ENCODE results near the gene GALR3. TPM values are rescaled to one million over a fixed set of nuclear protein-coding genes. Genes with fewer than 3 reads are reported as not detected.
A peak's percentile ranks its signal among the peaks of the same experiment; 100 is the strongest.

Gene GALR3
- total and polyA plus RNA-seq, 2 experiments from 2014 or later, result not detected

GRCh38 chr22:37802310-37803194, 20.6 kb upstream of the GALR3 start:
- Histone ChIP-seq H3K27me3 (replicated peaks; ENCODE audit: insufficient read depth) (no peaks in the 10 kb centered on the region), H3F3A (ENCODE audit: insufficient read depth) (peaks cover 14% of the 10 kb centered on the region; the same call in 1 of the 2 replicates), H3K9me3 (ENCODE audit: low read depth) (no peaks in the 10 kb centered on the region), H4K20me1 (ENCODE audit: insufficient read depth) (no peaks in the 10 kb centered on the region), H3K9ac (peak overlapping the region; percentile 71), H3K4me1 (ENCODE audit: insufficient read depth) (peaks cover 11% of the 10 kb centered on the region), H2AFZ (peak overlapping the region; percentile 96), H3K36me3 (ENCODE audit: low read depth) (no peaks in the 10 kb centered on the region), H3K9me2 (ENCODE audit: insufficient read depth) (no peaks in the 10 kb centered on the region), H3K4me2 (ENCODE audit: unreplicated experiment) (peak overlapping the region; percentile 96), H3K79me2 (ENCODE audit: insufficient read depth) (0 out of 2 replicates have a peak, but pooled peaks cover 7% of the 10 kb centered on the region), H3K4me3 (peak overlapping the region; percentile 75), H3K27ac (no peak overlapping the region)
- DNase-seq, result peak; percentile 62
- TF ChIP-seq EZH2 (IDR thresholded peaks at IDR 0.05; ENCODE audit: insufficient read depth, poor library complexity, severe bottlenecking) (no peak), EZH2phosphoT487 (IDR thresholded peaks at IDR 0.05; ENCODE audit: insufficient read depth, low read depth) (no peak)
- in situ Hi-C loops (cut with MboI), result no loop called here
- 2 to 3% methylated on average over 39 to 60 of the region's 63 CpGs for WGBS, 2 experiments (ENCODE audit: low coverage in 1 of 2, low lambda C conversion rate in 2 of 2, missing lambda C conversion rate in 2 of 2)

DNA sequence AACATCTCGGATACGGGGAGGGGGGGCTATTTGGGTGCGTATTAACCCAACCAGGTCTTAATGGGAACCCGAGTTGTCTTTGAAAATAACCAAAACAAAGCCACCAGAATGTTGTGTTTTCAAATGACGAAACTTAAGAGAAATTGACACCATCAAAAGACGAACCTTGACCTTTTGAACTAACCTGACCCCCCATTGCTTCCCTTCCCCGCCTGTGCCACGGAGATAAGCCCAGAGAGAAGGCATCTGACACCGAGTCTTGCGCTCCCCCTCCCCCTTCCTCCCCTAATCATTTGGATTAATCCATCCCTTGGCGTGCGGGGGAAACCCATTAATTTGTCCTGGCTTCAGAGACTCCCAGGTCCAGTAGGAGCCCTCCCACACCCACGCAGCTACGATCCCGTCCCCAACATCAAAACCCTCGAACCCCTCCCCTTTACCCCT, 20.0 kb upstream of the GALR3 start:
- H3F3A ChIP-seq (ENCODE audit: insufficient read depth), result peaks cover 14% of the 10 kb centered on the region
- no peaks in the 10 kb centered on the region for H3K9me3 ChIP-seq (ENCODE audit: low read depth)
- 0 out of 2 replicates have a peak, but pooled peaks cover 8% of the 10 kb centered on the region for H3K79me2 ChIP-seq (ENCODE audit: insufficient read depth)
- no peak for DNase-seq
- H3K4me2 ChIP-seq (ENCODE audit: unreplicated experiment), result peak overlapping the region; percentile 96
- H2AFZ ChIP-seq, result peak overlapping the region; percentile 96
- H3K27me3 ChIP-seq (replicated peaks; ENCODE audit: insufficient read depth), result no peaks in the 10 kb centered on the region
- H3K27ac ChIP-seq, result no peak overlapping the region
- in situ Hi-C loops (cut with MboI), result no loop called here
- no peaks in the 10 kb centered on the region for H3K36me3 ChIP-seq (ENCODE audit: low read depth)
- H3K4me1 ChIP-seq (ENCODE audit: insufficient read depth), result peaks cover 11% of the 10 kb centered on the region
- no peaks in the 10 kb centered on the region for H4K20me1 ChIP-seq (ENCODE audit: insufficient read depth)
- no peaks in the 10 kb centered on the region for H3K9me2 ChIP-seq (ENCODE audit: insufficient read depth)
- 44 to 47% methylated on average over 16 of the region's 16 CpGs for WGBS, 2 experiments (ENCODE audit: low coverage in 1 of 2, low lambda C conversion rate in 2 of 2, missing lambda C conversion rate in 2 of 2)
- H3K9ac ChIP-seq, result no peak overlapping the region
- no peak for TF ChIP-seq EZH2 (IDR thresholded peaks at IDR 0.05; ENCODE audit: insufficient read depth, poor library complexity, severe bottlenecking)
- TF ChIP-seq EZH2phosphoT487 (IDR thresholded peaks at IDR 0.05; ENCODE audit: insufficient read depth, low read depth), result no peak
- H3K4me3 ChIP-seq, result peak overlapping the region; percentile 75

- Histone ChIP-seq H3K4me2 (ENCODE audit: unreplicated experiment) (no peak overlapping the region), H4K20me1 (ENCODE audit: insufficient read depth) (no peaks in the 10 kb centered on the region), H3K36me3 (ENCODE audit: low read depth) (no peaks in the 10 kb centered on the region), H2AFZ (peak overlapping the region; percentile 54), H3K27me3 (replicated peaks; ENCODE audit: insufficient read depth) (no peaks in the 10 kb centered on the region), H3K4me3 (no peak overlapping the region), H3K27ac (no peak overlapping the region), H3F3A (ENCODE audit: insufficient read depth) (peaks cover 14% of the 10 kb centered on the region), H3K9me2 (ENCODE audit: insufficient read depth) (no peaks in the 10 kb centered on the region), H3K79me2 (ENCODE audit: insufficient read depth) (peaks cover 14% of the 10 kb centered on the region; the same call in 1 of the 2 replicates), H3K9me3 (ENCODE audit: low read depth) (no peaks in the 10 kb centered on the region), H3K4me1 (ENCODE audit: insufficient read depth) (peaks cover 11% of the 10 kb centered on the region), H3K9ac (peak overlapping the region; percentile 88)
- WGBS, 2 experiments (ENCODE audit: low coverage in 1 of 2, low lambda C conversion rate in 2 of 2, missing lambda C conversion rate in 2 of 2), result 57 to 58% methylated on average over 34 of the region's 34 CpGs
- no peak for DNase-seq
- TF ChIP-seq EZH2phosphoT487 (IDR thresholded peaks at IDR 0.05; ENCODE audit: insufficient read depth, low read depth), result no peak
- no peak for TF ChIP-seq EZH2 (IDR thresholded peaks at IDR 0.05; ENCODE audit: insufficient read depth, poor library complexity, severe bottlenecking)
- in situ Hi-C loops (cut with MboI), result no loop called here
Observed at GRCh38 chr22:37803639-37804351, 19.4 kb upstream of the GALR3 start.

DNA sequence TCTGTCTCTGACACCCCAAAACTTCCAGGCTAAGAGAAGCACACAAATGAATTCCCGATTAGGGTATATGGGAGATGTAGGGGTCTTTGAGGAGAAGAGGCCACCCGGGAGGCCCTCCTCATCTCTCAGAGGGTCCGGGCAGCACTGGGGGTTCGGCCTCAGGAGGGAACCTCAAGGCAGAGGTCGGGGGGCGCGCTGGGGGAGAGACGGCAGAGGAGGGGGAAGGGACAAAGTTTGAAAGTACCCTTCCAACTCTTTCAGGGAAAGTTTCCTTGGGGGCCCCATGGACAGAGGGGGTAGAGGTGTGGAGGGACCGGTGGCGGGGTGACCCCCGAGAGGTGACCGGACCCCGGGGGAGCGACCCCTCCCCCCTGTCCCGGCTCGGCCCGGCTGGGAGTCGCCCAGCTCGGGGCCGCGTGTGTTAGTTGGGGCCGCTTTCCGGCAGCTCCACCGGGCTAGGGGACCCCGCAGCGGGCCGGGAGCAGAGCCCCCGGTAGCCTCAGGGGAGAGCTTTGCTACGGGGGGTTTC, 18.8 kb upstream of the GALR3 start:
- no peaks in the 10 kb centered on the region for H3K36me3 ChIP-seq (ENCODE audit: low read depth)
- peaks cover 20% of the 10 kb centered on the region; the same call in 1 of the 2 replicates for H3K79me2 ChIP-seq (ENCODE audit: insufficient read depth)
- in situ Hi-C loops (cut with MboI), result no loop called here
- 2 to 4% methylated on average over 14 to 20 of the region's 29 CpGs for WGBS, 2 experiments (ENCODE audit: low coverage in 1 of 2, low lambda C conversion rate in 2 of 2, missing lambda C conversion rate in 2 of 2)
- H3K9me2 ChIP-seq (ENCODE audit: insufficient read depth), result no peaks in the 10 kb centered on the region
- H3K4me1 ChIP-seq (ENCODE audit: insufficient read depth), result peaks cover 11% of the 10 kb centered on the region
- no peaks in the 10 kb centered on the region for H3K27me3 ChIP-seq (replicated peaks; ENCODE audit: insufficient read depth)
- H3K4me3 ChIP-seq, result peak overlapping the region; percentile 76
- no peaks in the 10 kb centered on the region for H3K9me3 ChIP-seq (ENCODE audit: low read depth)
- H3K27ac ChIP-seq, result peak overlapping the region; percentile 74; the same call in 1 of the 2 replicates
- TF ChIP-seq EZH2phosphoT487 (IDR thresholded peaks at IDR 0.05; ENCODE audit: insufficient read depth, low read depth) (no peak), EZH2 (IDR thresholded peaks at IDR 0.05; ENCODE audit: insufficient read depth, poor library complexity, severe bottlenecking) (no peak)
- H2AFZ ChIP-seq, result peak overlapping the region; percentile 54
- peak overlapping the region; percentile 98 for H3K4me2 ChIP-seq (ENCODE audit: unreplicated experiment)
- peak; percentile 42 for DNase-seq
- no peaks in the 10 kb centered on the region for H4K20me1 ChIP-seq (ENCODE audit: insufficient read depth)
- H3F3A ChIP-seq (ENCODE audit: insufficient read depth), result peaks cover 14% of the 10 kb centered on the region
- peak overlapping the region; percentile 88 for H3K9ac ChIP-seq

Data from GM23248 (cell line).